Endometrial microvascular endothelial cells (primary cell): Measurements from ENCODE around the gene CFAP74. TPM values are rescaled to one million over a fixed set of nuclear protein-coding genes. Genes with fewer than 3 reads are reported as not detected.

Source experiments
- in situ Hi-C: cut with HindIII; loops from 2 replicates; pipeline ENCODE4 v1.10.0; 2017; ENCODE audit warnings: low sequenced_read_pairs, low pct_unique_long_range_greater_than_20kb; ENCODE audit errors: inconsistent ontology term
- total RNA-seq: library from RNA; depleted of rRNA; stranded (reverse); fragments of >200 nt; gene quantifications from one replicate; pipeline ENCODE4 v1.2.3, GENCODE V29; 2015; ENCODE audit errors: inconsistent ontology term

Gene CFAP74
- total RNA-seq, 1 donor from 2014 or later, result not detected

- in situ Hi-C loops, result loop anchor here (25.0 kb wide), 1 partner anchor 220 kb away; no protein-coding TSS in a partner anchor
These were observed 61.5 kb downstream of the CFAP74 start for GRCh38 chr1:1941868-1942752.

DNA sequence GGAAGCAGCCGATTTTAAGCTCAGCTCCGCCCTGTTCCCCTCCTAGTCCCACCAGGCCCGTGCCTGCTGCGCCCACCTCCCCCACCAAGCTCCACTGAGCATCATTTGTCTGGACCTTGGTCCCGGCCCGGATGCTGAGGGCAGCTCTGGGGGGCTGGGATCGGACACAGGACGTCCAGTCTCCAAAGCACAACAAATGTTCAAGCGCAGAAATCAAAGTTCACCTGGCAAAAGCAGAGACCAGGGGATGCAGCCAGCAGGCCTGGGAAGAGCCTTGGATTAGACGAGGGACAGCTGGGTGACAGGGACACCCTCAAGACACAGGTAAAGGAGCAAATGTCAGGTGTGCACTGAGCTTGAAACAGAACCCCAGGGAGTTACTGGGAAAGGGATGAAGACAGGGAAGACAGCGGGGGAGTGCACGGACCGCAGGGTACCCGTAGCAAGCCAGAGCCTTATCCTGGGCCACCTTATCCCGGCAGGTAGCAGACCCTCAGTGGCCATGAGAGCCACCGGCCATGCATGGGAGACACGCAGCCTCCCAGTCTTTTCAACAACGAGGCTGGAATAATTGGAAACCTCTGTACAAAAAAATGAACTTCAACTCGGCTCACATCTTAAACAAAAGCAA lies 62.3 kb downstream of the CFAP74 start:
- in situ Hi-C loops, result loop anchor here (25.0 kb wide), 1 partner anchor 221 kb away; no protein-coding TSS in a partner anchor

DNA sequence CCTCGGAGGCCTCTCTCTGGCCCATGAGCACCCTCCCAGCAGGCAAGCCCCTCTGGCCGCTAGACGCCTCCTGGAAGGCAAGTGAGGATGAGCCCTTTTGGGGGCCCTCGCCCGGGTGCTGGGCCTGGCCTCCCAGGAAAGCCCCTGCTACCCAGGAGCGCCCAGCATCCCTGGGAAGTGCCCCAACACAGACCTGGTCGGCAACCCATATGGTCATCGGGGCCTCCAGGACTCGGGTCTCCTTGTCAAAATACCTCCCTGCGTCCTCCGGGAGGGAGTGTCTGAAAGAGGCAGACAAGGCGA lies 63.5 kb downstream of the CFAP74 start:
- in situ Hi-C loops, result loop anchor here (25.0 kb wide), 1 partner anchor 222 kb away; no protein-coding TSS in a partner anchor

DNA sequence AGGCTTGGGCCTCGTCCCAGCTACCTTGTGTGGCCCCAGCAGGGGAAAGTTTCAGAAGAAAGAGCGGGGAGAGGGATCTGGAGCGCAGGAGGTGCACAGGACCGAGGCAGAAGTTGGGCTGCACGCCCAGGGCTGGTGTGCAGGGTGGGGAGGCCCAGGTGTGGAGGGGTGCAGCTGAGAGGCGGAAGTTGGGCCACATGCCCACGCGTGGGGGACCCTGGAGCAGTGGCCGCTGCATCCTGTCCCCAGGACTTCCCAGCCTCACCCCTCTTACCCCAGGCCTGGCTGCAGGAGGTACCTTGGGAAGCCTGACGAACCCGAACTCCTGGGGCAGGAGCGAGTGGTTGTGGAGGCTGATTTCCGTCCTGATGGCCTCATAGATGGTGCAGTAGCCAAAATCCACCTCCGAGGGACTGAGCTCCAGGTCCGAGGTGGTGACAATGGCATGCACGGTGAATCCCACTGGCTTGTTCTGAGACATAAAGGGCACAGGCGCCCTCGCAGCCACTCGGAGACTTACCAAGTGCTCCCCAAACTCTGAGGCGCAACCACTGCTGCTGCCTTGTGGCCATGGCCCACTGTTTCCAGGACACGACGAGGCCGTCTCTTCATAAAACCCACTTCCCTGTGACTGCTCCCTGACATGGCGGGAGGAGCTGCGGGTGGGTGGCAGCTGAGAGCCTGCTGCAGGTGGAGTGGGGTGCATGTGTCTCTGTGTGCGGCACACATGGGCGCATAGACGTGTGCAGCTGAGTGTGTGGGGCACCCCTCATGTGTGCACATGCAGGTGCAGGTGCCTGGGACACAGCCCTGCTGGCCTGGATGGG lies 64.1 kb downstream of the CFAP74 start:
- in situ Hi-C loops, result loop anchor here (25.0 kb wide), 1 partner anchor 223 kb away; no protein-coding TSS in a partner anchor

DNA sequence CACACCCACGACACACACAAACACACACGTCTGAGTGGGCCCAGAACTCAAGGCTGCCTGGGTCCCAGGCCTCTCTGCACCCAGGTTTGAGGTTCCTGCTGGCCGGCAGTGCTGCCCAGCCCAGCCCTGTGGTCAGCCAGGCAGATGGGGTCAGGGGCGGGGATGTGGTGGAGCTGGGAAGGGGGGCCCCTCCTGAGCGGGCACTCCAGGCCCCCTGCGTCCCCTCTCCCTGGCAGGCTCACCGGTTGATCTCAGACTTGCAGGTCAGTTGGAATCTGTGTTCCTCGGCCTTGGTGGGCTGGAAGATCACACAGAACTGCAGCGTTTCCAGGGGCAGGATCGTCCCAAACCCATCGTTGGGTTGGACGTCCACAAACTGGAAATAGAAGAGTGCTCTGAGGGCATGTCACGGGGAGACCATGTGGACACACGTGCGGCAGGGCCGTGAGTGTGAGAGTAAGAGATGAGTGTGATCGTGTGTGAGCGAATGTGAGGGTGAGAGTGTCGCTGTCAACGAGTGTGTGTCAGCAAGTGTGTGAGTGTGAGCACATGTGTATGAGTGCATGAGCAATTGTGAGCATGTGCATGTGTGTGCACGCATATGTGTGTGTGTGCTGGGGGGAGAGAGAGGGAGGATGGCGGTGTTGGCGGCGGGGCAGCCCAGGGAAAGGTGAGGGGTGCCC lies 64.8 kb downstream of the CFAP74 start:
- in situ Hi-C loops, result loop anchor here (25.0 kb wide), 1 partner anchor 224 kb away; no protein-coding TSS in a partner anchor

GRCh38 chr1:1938276-1938573 lies 65.4 kb downstream of the CFAP74 start:
- in situ Hi-C loops, result loop anchor here (25.0 kb wide), 1 partner anchor 224 kb away; no protein-coding TSS in a partner anchor

- in situ Hi-C loops, result loop anchor here (25.0 kb wide), 1 partner anchor 225 kb away; no protein-coding TSS in a partner anchor
These were observed 65.9 kb downstream of the CFAP74 start for GRCh38 chr1:1937549-1938275.

- in situ Hi-C loops, result loop anchor here (25.0 kb wide), 1 partner anchor 225 kb away; no protein-coding TSS in a partner anchor
These were observed 66.5 kb downstream of the CFAP74 start for GRCh38 chr1:1937061-1937460.

- in situ Hi-C loops, result loop anchor here (25.0 kb wide), 1 partner anchor 227 kb away; no protein-coding TSS in a partner anchor
These were observed 68.7 kb downstream of the CFAP74 start for GRCh38 chr1:1934848-1935247.

- in situ Hi-C loops, result loop anchor here (25.0 kb wide), 1 partner anchor 232 kb away; no protein-coding TSS in a partner anchor
These were observed 73.7 kb downstream of the CFAP74 start for GRCh38 chr1:1929639-1930545.

DNA sequence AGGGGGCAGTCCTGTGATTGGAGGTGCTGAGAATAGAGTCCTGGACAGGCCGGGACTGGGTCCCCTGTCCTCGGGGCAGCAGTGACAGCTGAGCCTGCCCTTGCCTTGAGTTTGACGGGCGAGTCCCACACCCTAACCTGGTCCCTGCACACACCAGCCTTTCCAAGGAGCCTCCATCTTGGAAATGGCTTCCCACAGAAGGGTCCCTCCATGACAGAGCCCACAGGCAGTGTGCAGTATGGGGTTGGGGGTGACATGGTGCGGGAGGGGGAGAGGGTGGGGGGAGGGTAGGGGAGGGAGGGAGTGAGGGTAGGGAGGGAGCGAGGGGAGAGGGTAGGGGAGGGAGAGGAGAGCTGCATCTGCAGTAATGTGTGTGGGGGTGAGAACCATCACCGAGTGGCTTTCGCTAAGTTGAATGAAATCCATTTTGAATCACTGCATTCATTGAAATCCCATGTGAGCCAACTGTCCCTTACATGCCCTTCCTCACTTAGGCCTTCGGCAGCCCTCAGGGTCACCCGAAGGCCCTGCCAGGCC lies 74.4 kb downstream of the CFAP74 start:
- in situ Hi-C loops, result loop anchor here (25.0 kb wide), 1 partner anchor 233 kb away; no protein-coding TSS in a partner anchor

GRCh38 chr1:1928231-1929101 lies 75.1 kb downstream of the CFAP74 start:
- in situ Hi-C loops, result loop anchor here (25.0 kb wide), 1 partner anchor 234 kb away; no protein-coding TSS in a partner anchor

DNA sequence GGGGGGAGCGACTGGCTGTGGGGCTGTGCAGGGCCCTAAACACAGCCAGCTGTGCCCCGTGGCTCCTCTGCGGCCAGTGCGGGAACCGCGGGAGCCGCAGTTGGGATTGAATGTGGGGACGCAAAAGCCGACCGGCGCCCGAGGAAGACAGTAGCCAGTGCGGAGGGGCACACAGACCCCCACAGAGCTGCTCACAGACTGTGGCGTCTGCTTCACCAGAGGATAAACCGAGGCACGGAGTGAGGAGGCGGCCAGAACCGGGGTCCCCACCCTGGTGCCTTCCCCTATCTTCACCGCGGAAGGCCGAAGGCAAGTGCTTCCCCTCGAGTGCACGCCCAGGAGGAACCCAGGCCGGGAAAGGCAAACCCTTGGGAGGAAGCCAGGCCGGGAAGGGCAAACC lies 75.8 kb downstream of the CFAP74 start:
- in situ Hi-C loops, result loop anchor here (25.0 kb wide), 1 partner anchor 235 kb away; no protein-coding TSS in a partner anchor

DNA sequence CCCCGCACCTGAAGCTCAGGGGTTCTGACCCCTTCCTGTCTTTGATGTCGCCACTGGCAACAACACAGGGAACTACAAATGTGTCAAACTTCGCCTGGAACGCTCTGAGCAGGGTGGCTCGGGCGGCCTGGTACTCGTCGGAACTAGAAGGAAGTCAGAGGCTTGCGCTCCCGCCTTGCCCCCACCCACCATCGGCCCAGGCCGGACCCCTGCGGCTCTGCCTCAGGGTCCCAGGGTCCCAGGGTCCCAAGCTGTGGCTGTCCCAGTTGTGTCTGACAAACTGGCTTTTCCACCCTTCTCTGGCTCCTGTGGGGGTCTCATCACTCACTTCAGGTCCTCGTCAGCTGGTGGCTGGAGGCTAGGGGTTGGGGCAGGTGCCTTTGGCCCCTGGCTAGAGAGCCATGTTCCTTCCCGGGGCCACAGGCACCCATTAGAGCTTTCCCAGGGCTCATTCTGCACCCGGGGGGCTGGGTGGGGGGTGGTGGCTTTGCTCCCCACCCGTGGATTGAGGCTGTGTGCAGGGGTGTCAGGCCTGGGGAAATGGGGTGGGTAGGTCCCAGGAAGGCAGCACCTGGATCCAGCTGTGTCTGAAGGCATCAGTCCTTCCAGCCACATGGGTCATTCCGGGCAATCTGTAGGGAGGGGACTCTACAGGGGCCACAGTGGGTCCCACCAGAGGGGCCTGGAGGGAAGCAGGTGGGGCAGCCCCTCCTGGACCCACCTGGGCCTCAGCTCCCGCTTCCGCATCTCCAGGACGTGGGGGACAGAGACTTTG lies 76.5 kb downstream of the CFAP74 start:
- in situ Hi-C loops, result loop anchor here (25.0 kb wide), 1 partner anchor 235 kb away; no protein-coding TSS in a partner anchor

DNA sequence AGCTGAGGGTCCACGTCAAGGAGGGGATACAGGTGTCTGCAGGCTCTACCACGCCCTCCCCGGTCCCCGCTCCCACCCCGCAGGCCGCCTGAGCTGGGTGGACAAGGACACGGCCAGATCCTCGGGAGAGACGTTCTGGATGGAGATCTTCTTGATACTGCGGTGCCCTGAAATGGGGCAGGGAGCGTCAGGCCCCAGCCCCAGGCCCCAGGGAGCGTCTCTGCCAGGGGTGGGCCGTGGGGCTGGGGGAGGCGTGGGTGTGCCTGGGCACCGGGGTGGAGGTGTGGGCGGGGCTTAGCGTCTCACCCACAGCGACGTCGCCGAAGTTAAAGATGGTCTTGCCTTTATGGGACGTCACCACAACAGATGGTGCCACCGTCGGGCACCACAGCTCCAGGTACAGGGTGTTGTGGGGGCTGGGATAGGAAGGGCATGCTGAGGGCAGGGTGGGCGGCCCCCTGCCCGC lies 77.2 kb downstream of the CFAP74 start:
- in situ Hi-C loops, result loop anchor here (25.0 kb wide), 1 partner anchor 236 kb away; no protein-coding TSS in a partner anchor
